Activated naive CD8-positive, alpha-beta T cell treated with anti-CD3 and anti-CD28 coated beads, Interleukin-2, amount 50 U/mL, for 16 hours (primary cell): ENCODE data around the gene TCTN3.
"Not testable (repeated sequence)": the region's sequence is repeated elsewhere in the genome, so short reads cannot be mapped to it uniquely, and the experiment has no call there.

Source experiments
- DNase-seq: peaks from one replicate; pipeline ENCODE4 v3.0.0-alpha.2; 2020; ENCODE audit warnings: low read depth, low spot score

TCTN3 gene

DNA sequence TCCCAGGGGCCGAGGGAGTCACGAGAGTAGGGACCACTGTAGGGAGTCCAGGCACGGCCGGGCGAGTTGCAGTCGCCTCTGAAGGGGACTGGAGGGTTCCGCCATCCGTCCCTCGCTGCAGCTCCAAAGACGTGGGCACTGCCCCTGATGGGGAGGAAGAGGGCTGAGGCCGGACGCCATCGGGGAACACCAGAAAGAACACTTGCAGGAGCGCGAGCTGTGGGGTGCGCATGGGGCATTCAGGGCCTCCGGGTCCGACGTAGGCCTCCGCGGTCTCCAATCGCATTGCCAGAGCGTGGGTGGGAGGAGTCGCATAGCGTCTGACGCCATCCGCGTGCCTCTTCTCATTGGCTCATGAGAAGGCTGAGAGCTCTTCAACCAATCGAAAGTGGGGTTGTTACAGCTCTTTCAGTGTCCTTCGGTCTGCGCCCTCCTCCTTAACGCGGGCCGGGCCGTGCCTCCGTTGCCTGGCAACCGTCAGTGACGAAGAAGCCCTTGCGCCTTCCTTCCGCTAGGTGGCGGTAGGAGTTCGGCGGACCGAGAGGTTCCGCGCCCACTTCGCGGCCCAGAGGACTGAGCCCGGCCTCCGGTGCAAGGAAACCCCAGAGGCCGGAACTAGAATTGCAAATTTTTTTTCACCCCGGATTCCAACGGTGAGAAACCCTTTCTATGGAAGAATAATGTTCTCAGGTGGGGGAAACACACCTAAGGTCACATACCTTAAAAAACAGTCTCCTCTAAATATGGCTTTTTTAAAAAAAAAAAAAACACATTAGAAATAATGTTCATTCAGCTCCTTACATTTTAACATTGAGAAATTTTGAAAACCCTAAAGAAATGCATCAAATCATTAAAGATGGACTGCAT is at the start of gene TCTN3:
Gene TCTN3 (minus strand): TSS at position 260 of the 867 bp plus-strand sequence. CDS start 28 bp downstream, at position 232.
- peak; percentile 88 for DNase-seq

- no peak for DNase-seq
These were observed 49.3 kb upstream of the TCTN3 start for GRCh38 chr10:95742962-95743535.

GRCh38 chr10:95742485-95742884 is 48.8 kb upstream of the TCTN3 start:
- DNase-seq = no peak

GRCh38 chr10:95741807-95742467 is 48.2 kb upstream of the TCTN3 start:
- DNase-seq = no peak

GRCh38 chr10:95739056-95739455 is 45.3 kb upstream of the TCTN3 start:
- no peak for DNase-seq

GRCh38 chr10:95732907-95733306 is 39.2 kb upstream of the TCTN3 start:
- DNase-seq = not testable (repeated sequence)

GRCh38 chr10:95730233-95730632 is 36.5 kb upstream of the TCTN3 start:
- no peak for DNase-seq

- DNase-seq = no peak
These were observed 35.8 kb upstream of the TCTN3 start for GRCh38 chr10:95729323-95730055.

- DNase-seq = no peak
These were observed 34.8 kb upstream of the TCTN3 start for GRCh38 chr10:95728526-95728925.

DNA sequence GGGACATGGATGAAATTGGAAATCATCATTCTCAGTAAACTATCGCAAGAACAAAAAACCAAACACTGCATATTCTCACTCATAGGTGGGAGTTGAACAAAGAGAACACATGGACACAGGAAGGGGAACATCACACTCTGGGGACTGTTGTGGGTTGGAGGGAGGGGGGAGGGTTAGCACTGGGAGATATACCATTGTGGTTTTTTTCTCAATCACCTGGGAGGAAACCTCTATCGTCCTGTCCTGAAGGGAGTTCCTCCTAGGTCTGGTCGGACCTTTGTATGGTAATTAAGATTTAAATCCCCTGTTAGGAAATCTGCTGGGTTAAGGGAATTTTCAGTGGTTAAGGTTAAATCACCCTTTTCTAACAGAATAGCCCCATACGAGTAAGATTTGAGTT is 28.8 kb upstream of the TCTN3 start:
- DNase-seq = not testable (repeated sequence)

- DNase-seq = not testable (repeated sequence)
These were observed 27.0 kb upstream of the TCTN3 start for GRCh38 chr10:95720745-95721144.

- DNase-seq = no peak
These were observed 23.1 kb upstream of the TCTN3 start for GRCh38 chr10:95716866-95717265.

DNA sequence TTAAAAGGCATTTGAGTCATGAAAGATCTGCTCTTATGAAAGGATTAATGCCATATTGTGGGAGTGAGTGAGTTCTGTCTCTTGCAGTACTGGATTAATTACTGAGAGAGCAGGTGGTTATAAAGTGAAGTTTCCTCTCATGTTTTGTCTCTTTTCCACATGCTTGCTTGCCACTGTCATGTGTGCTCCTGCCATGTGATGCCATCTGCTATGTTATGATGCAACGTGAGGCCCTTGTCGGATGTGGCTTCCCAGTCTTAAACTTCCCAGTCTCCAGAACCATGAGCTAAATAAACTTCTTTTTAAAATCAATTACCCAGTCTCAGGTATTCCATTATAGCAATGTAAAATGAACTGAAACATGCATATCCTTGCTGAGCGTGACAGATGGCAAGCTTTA is 22.7 kb upstream of the TCTN3 start:
- no peak for DNase-seq

DNA sequence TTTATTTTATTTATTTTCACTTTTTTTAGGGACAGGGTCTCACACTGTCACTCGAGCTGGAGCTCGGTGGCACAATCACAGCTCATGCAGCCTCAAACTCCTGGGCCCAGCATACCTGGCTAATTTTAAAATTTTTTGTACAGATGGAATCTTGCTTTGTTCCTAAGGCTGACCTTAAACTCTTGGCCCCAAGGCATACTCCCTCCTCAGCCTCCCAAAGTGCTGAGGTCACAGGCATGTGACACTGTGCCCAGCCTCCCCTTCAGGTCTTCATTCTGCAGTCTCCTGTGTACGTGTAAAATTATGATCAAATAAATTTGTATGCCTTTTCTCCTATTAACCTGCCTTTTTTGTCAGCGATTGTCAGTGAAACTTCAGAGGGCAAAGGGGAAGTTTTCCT is 17.8 kb upstream of the TCTN3 start:
- DNase-seq = no peak

- DNase-seq = no peak
These were observed 13.3 kb upstream of the TCTN3 start for GRCh38 chr10:95706990-95707389.

DNA sequence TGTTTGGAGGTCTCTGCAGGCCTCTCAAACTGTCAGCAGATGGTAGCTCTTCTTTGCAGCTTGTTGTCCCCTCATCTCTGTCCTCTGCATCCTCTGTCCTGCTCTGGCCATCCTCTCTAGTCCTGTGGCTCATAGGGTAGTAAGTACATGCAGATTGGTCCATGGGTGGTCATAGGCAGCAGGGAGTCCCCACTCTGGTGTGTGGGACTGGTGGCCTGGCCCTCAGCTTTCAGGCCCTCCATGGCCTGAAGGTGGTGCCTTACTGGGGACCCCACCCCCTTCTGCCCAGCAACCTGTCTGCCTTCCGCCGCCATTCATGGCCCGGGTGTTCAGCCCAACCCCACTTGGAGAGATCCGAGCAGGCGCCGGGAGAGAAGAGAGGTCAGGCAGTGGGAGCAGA is 12.8 kb upstream of the TCTN3 start:
- no peak for DNase-seq

- no peak for DNase-seq
These were observed 4.7 kb upstream of the TCTN3 start for GRCh38 chr10:95698415-95698814.

GRCh38 chr10:95697429-95697828 is 3.7 kb upstream of the TCTN3 start:
- DNase-seq = no peak

- DNase-seq = no peak
These were observed 938 bp upstream of the TCTN3 start for GRCh38 chr10:95694665-95695064.

- no peak for DNase-seq
These were observed 558 bp downstream of the TCTN3 start for GRCh38 chr10:95693071-95693667.

DNA sequence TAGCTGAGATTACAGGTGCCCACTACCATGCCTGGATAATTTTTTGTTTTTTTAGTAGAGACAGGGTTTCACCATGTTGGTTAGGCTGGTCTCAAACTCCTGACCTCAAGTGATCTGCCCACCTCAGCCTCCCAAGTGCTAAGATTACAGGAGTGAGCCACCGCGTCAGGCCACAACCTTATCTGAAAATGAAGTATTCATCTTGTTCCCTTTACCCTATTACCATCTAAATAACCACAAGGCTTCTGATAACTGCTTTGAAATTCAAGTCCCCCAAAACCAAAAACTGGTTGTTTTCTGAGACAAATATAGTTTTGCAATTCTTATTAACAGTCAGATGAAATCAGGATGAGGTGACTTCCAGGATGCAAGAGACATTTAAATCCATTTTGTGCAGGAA is 2.4 kb downstream of the TCTN3 start:
- DNase-seq = no peak

GRCh38 chr10:95688648-95689047 is 5.1 kb downstream of the TCTN3 start:
- no peak for DNase-seq
